ENCODE data around the gene C7orf25.

DNA sequence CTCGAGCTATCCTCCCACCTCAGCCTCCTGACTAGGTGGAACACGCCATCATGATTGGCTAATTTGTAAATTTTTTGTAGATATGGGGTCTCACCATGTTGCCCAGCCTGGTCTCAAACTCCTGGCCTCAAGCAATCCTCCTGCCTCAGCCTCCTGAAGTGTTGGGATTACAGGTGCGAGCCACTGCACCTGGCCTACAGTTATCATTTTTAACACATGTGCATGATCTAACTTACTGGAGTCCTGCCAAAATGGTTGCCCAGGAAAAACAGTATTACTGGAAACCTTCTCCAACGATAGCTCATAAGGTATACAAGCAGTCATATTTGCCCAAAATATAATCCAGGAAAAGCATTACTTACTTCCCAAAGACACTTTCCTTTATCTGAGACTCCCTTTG is 40.5 kb upstream of the C7orf25 start:
- no peak for TF ChIP-seq CTCF (IDR thresholded peaks at IDR 0.05)
- TF ChIP-seq SIN3A (IDR thresholded peaks at IDR 0.05; ENCODE audit: borderline replicate concordance, insufficient read depth, low read depth, low read length), result no peak
- TF ChIP-seq, protein P1, sequence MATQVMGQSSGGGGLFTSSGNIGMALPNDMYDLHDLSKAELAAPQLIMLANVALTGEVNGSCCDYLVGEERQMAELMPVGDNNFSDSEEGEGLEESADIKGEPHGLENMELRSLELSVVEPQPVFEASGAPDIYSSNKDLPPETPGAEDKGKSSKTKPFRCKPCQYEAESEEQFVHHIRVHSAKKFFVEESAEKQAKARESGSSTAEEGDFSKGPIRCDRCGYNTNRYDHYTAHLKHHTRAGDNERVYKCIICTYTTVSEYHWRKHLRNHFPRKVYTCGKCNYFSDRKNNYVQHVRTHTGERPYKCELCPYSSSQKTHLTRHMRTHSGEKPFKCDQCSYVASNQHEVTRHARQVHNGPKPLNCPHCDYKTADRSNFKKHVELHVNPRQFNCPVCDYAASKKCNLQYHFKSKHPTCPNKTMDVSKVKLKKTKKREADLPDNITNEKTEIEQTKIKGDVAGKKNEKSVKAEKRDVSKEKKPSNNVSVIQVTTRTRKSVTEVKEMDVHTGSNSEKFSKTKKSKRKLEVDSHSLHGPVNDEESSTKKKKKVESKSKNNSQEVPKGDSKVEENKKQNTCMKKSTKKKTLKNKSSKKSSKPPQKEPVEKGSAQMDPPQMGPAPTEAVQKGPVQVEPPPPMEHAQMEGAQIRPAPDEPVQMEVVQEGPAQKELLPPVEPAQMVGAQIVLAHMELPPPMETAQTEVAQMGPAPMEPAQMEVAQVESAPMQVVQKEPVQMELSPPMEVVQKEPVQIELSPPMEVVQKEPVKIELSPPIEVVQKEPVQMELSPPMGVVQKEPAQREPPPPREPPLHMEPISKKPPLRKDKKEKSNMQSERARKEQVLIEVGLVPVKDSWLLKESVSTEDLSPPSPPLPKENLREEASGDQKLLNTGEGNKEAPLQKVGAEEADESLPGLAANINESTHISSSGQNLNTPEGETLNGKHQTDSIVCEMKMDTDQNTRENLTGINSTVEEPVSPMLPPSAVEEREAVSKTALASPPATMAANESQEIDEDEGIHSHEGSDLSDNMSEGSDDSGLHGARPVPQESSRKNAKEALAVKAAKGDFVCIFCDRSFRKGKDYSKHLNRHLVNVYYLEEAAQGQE (IDR thresholded peaks at IDR 0.05; ENCODE audit: insufficient read depth in 1 of 2, low read depth in 2 of 2, low read length in 1 of 2), result no peak
- no peak for TF ChIP-seq POLR2AphosphoS5 (IDR thresholded peaks at IDR 0.05; ENCODE audit: low read depth, low read length)
- TF ChIP-seq TCF7L2 (IDR thresholded peaks at IDR 0.05; ENCODE audit: low read depth, low read length), result no peak
